Measurements from ENCODE around the gene EIF2D. TPM values are rescaled to one million over a fixed set of nuclear protein-coding genes. Genes with fewer than 3 reads are reported as not detected.

Gene EIF2D
- total and polyA plus RNA-seq, 8 donors = 20.9 to 37.9 (median 29.3) TPM

DNA sequence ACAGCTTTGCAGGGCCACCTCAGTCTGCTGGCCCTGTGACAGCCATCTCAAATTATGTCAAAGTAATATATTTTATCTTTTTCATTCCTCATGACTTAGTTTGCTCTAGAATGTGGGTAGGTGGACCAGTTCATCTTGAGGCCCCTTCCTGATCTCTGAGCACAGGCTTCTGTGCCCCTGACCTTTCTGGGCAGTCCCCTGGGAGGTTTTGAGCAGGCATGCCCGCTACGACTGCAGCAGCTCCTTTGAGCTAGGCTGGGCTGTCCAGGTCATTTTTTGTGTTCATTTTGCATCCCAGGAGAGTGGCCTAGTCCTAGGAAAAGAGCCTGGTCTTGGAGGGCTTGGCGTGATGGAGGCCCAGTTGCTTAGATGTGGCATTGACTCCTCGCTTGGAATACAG is 42.7 kb downstream of the EIF2D start:
- H3K36me3 ChIP-seq = no peaks in the 10 kb centered on the region
- no peaks in the 10 kb centered on the region for H3K4me1 ChIP-seq

GRCh38 chr1:206568779-206569352 is 43.4 kb downstream of the EIF2D start:
- Histone ChIP-seq H3K4me1 (no peaks in the 10 kb centered on the region), H3K27ac (no peak overlapping the region), H3K36me3 (no peaks in the 10 kb centered on the region), H3K27me3 (no peaks in the 10 kb centered on the region), H3K4me3 (no peak overlapping the region), H3K9me3 (no peaks in the 10 kb centered on the region)
- TF ChIP-seq, protein P1, sequence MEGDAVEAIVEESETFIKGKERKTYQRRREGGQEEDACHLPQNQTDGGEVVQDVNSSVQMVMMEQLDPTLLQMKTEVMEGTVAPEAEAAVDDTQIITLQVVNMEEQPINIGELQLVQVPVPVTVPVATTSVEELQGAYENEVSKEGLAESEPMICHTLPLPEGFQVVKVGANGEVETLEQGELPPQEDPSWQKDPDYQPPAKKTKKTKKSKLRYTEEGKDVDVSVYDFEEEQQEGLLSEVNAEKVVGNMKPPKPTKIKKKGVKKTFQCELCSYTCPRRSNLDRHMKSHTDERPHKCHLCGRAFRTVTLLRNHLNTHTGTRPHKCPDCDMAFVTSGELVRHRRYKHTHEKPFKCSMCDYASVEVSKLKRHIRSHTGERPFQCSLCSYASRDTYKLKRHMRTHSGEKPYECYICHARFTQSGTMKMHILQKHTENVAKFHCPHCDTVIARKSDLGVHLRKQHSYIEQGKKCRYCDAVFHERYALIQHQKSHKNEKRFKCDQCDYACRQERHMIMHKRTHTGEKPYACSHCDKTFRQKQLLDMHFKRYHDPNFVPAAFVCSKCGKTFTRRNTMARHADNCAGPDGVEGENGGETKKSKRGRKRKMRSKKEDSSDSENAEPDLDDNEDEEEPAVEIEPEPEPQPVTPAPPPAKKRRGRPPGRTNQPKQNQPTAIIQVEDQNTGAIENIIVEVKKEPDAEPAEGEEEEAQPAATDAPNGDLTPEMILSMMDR (IDR thresholded peaks at IDR 0.05) = no peak
- no peak for DNase-seq
- WGBS, 2 donors = 90 to 95% methylated on average over 8 of the region's 8 CpGs
- intact Hi-C loops (cut with DNase I) = no loop called here
- FAIRE-seq = no peak
- no peak for ATAC-seq

More for the DNA sequence above, 42.7 kb downstream of the EIF2D start:
- Histone ChIP-seq H3K4me3 (no peak overlapping the region), H3K27ac (no peak overlapping the region), H3K9me3 (no peaks in the 10 kb centered on the region), H3K27me3 (no peaks in the 10 kb centered on the region)
- WGBS, 2 donors = 87 to 90% methylated on average over 4 of the region's 4 CpGs
- ATAC-seq (no peak), FAIRE-seq (no peak), DNase-seq (no peak)
- intact Hi-C loops (cut with DNase I) = no loop called here
- TF ChIP-seq, protein P1 (IDR thresholded peaks at IDR 0.05) = no peak

DNA sequence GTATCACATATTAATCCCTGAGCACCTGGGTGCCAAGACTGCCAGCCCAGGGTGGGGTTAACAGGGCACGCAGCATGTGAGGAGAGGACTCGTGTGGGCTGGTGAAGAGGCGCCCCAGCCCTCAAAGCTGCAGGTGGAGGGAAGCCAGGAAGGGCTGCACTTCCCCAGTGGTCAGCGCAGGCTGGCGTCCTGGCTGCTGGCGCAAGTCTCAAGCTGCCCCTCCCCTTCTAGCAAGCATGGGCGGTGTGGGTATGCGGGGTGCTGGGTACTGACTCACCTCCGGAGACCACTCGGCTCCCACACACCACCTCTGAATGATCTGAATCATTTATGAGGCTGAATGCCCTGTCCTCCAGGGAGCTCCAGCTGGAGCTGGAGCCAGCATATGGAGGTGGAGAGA is 44.0 kb downstream of the EIF2D start:
- TF ChIP-seq, protein P1 (IDR thresholded peaks at IDR 0.05) = no peak
- FAIRE-seq = no peak
- DNase-seq = no peak
- no peak for ATAC-seq
- Histone ChIP-seq H3K27me3 (no peaks in the 10 kb centered on the region), H3K9me3 (no peaks in the 10 kb centered on the region), H3K36me3 (no peaks in the 10 kb centered on the region), H3K27ac (no peak overlapping the region), H3K4me3 (no peak overlapping the region), H3K4me1 (no peaks in the 10 kb centered on the region)
- intact Hi-C loops (cut with DNase I) = no loop called here
- 93% methylated on average over 10 of the region's 10 CpGs for WGBS, 2 donors

GRCh38 chr1:206566999-206567398 is 45.3 kb downstream of the EIF2D start:
- no peaks in the 10 kb centered on the region for H3K9me3 ChIP-seq
- TF ChIP-seq, protein P1 (IDR thresholded peaks at IDR 0.05) = no peak
- no peaks in the 10 kb centered on the region for H3K4me1 ChIP-seq
- no peaks in the 10 kb centered on the region for H3K36me3 ChIP-seq
- no peak for FAIRE-seq
- no peak for DNase-seq
- 86% methylated on average over 4 of the region's 4 CpGs for WGBS, 2 donors
- H3K27ac ChIP-seq = no peak overlapping the region
- H3K27me3 ChIP-seq = no peaks in the 10 kb centered on the region
- ATAC-seq = no peak
- no peak overlapping the region for H3K4me3 ChIP-seq
- intact Hi-C loops (cut with DNase I) = no loop called here

GRCh38 chr1:206565995-206566394 is 46.3 kb downstream of the EIF2D start:
- no peak for ATAC-seq
- H3K27ac ChIP-seq = no peak overlapping the region
- no peaks in the 10 kb centered on the region for H3K36me3 ChIP-seq
- no peak overlapping the region for H3K4me3 ChIP-seq
- DNase-seq = no peak
- TF ChIP-seq, protein P1 (IDR thresholded peaks at IDR 0.05) = no peak
- no peak for FAIRE-seq
- 72 to 74% methylated on average over 4 of the region's 4 CpGs for WGBS, 2 donors
- H3K9me3 ChIP-seq = no peaks in the 10 kb centered on the region
- H3K4me1 ChIP-seq = peaks cover 0 to under 1% (median under 1%) of the 10 kb centered on the region in 3 donors
- intact Hi-C loops (cut with DNase I) = no loop called here
- H3K27me3 ChIP-seq = no peaks in the 10 kb centered on the region

Data from pancreas (tissue), 10 donors.